Putamen (tissue), 1 donor: ENCODE measurements around the gene NRXN2.
"Not testable (repeated sequence)": the region's sequence is repeated elsewhere in the genome, so short reads cannot be mapped to it uniquely, and the experiment has no call there.

Experiments used
- DNase-seq: peaks from one replicate; pipeline ENCODE4 v3.0.0-alpha.2; 2016; ENCODE audit warnings: low spot score

The NRXN2 gene

GRCh38 chr11:64605244-64605560 lies 117.8 kb downstream of the NRXN2 start:
- DNase-seq: no peak

- no peak for DNase-seq
These were observed 118.3 kb downstream of the NRXN2 start for GRCh38 chr11:64604458-64605243.

GRCh38 chr11:64603411-64604110 lies 119.4 kb downstream of the NRXN2 start:
- DNase-seq: no peak

- DNase-seq: no peak
These were observed 120.4 kb downstream of the NRXN2 start for GRCh38 chr11:64602466-64603070.

- no peak for DNase-seq
These were observed 121.2 kb downstream of the NRXN2 start for GRCh38 chr11:64601605-64602465.

- DNase-seq: no peak
These were observed 122.6 kb downstream of the NRXN2 start for GRCh38 chr11:64600281-64600992.

- DNase-seq: no peak
These were observed 123.2 kb downstream of the NRXN2 start for GRCh38 chr11:64599698-64600211.

- DNase-seq: no peak
These were observed 124.0 kb downstream of the NRXN2 start for GRCh38 chr11:64598797-64599697.

GRCh38 chr11:64598106-64598796 lies 124.7 kb downstream of the NRXN2 start:
- DNase-seq: no peak

- DNase-seq: no peak
These were observed 125.3 kb downstream of the NRXN2 start for GRCh38 chr11:64597671-64598101.

GRCh38 chr11:64595922-64596321 lies 127.1 kb downstream of the NRXN2 start:
- DNase-seq: not testable (repeated sequence)

- no peak for DNase-seq
These were observed 128.6 kb downstream of the NRXN2 start for GRCh38 chr11:64594159-64594939.

- DNase-seq: no peak
These were observed 129.6 kb downstream of the NRXN2 start for GRCh38 chr11:64593156-64594105.

GRCh38 chr11:64592656-64593055 lies 130.3 kb downstream of the NRXN2 start:
- no peak for DNase-seq

- no peak for DNase-seq
These were observed 130.8 kb downstream of the NRXN2 start for GRCh38 chr11:64592234-64592615.

- DNase-seq: no peak
These were observed 131.5 kb downstream of the NRXN2 start for GRCh38 chr11:64591257-64592233.
